ENCODE results near the gene CENPM.
A peak's percentile ranks its signal among the peaks of the same experiment; 100 is the strongest.

CENPM gene

GRCh38 chr22:41931701-41932269 is 15.2 kb downstream of the CENPM start:
- peak in 1 of 2 donors; percentile 59 for DNase-seq

- DNase-seq, result no peak
These were observed 17.5 kb downstream of the CENPM start for GRCh38 chr22:41929418-41929810.

GRCh38 chr22:41928593-41929417 is 18.1 kb downstream of the CENPM start:
- peak in 1 of 2 donors; percentile 59 for DNase-seq

DNA sequence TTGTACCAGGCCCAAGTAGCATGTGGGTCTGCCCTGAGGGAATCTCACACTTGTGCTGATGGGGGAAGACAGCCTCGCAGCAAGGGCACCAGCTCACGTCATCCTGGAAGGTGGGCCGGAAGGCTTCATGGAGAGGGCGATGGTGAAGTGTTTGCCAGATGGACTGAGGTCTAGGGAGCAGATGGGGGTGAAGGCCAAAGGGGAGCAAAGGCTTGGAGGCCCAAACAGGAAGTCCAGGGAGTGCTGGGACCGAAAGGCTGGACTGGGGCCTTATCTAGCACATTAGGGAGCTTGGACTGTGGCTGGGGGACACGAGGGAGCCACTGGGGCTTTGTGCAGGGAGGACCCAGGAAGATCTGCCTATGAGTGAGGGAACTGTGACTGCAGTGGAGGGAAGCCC is 19.1 kb downstream of the CENPM start:
- DNase-seq, result no peak

- peak; percentile 76 to 82 for DNase-seq
These were observed 21.0 kb downstream of the CENPM start for GRCh38 chr22:41925783-41926460.

DNA sequence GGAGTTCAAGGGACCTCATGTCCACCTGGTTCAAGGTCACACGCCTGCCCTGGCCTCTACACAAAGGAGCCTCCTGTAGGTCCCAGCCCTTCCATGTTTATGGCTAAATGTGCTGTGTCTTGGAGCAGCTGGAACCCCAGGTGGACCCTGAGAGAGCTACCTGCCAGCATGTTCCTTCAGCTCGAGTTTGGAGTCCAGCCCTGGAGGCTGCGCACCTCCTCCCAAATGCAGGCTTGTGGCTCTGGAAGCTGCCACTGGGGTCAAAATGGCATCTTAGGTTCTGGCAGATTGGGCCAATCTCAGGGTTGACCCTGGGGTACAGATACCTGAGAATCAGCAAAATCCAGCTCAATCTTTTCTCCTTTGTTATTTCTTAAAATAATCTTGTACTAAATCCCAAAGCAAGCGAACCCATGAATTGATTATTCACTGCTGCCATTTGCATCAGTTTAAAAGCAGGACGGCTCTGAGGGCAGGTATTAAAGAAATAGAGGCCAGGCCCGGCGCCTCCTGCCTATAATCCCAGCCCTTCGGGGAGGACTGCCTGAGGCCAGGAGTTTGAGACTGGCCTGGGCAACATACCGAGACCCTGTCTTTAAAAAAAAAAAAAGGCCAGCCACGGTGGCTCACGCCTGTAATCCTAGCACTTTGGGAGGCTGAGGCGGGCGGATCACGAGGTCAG is 23.2 kb downstream of the CENPM start:
- no peak for DNase-seq

- DNase-seq, result no peak
These were observed 23.9 kb downstream of the CENPM start for GRCh38 chr22:41922940-41923594.

- DNase-seq, result no peak
These were observed 24.6 kb downstream of the CENPM start for GRCh38 chr22:41922328-41922727.

- peak in 1 of 2 donors; percentile 50 for DNase-seq
These were observed 26.5 kb downstream of the CENPM start for GRCh38 chr22:41920271-41920976.

DNA sequence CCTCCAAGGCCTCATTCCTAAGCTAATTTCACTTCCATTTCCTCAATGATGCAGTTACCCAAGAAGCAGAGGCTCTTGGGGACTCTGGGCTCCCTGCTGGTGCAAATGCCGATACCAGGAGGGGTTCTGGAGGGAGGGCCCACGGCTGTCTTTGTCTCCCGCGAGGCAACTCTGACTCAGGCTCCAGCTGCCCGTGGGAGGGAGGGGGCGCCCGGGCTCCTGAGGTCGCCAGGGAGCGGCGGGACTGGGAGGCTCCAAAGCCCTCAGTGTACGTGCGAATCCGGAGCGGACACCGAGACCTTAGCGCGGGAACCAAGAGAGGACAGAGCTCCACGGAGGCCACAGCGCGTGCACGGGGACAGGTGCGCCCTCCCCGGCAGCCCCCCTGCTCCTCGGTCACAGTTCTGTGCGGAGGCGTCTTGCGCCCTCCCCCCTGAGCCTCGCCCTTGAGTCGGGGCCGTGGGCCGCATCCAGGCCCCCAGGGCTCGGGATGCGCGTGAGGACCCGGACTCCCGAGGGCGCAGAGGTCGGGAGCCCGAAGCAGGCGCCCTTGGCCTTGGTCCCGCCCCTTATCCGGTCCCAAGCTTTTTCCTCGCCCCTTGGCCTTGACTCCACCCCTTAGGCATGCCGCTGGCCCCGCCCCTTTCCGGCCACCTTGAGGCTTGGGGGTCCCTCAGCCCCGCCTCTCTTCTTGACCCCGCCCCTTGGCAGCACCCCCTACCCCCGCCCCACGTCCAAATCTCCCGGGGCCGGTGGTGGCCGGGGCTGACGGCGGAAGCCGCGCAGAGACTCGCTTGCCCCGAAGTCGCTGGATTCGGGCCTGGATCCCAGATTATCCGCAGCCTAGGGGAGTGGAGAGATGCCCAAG is 27.4 kb downstream of the CENPM start:
- DNase-seq, result peak; percentile 55 to 73

GRCh38 chr22:41917903-41918791 is 28.8 kb downstream of the CENPM start:
- peak; percentile 27 to 49 for DNase-seq

DNA sequence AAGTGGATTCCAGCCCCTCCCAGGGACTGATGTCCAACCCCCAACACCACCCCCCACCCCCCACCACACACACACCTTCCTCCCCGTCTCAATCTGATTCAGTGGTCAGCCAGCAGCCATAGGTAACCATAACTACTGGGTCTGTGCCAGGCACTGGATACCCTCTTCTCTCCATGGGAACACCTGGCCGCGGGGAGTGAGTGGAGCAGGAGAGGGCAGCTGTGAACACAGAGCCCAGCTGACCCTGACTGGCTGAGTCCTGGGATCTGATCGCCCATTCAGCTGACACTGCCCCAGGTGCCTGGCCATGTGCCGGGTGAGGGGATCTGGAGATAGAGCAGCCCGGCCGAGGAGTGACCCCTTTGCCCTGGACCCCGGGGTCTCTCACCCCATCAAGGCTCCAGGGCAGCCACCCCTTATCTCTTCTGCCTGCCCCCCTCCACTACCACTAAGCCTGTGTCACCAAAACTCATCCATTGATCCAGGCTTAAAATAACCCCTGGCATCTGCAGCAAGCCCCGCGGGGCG is 29.5 kb downstream of the CENPM start:
- no peak for DNase-seq

- no peak for DNase-seq
These were observed 30.1 kb downstream of the CENPM start for GRCh38 chr22:41916745-41917358.

- DNase-seq, result no peak
These were observed 31.0 kb downstream of the CENPM start for GRCh38 chr22:41915786-41916493.

GRCh38 chr22:41915035-41915785 is 31.7 kb downstream of the CENPM start, which contains the start of gene SHISA8:
SHISA8 (minus strand) TSS chr22:41915074; CDS start chr22:41914667, 407 bp downstream.
- DNase-seq, result peak; percentile 60 to 72

GRCh38 chr22:41914611-41915034 is 32.3 kb downstream of the CENPM start:
- DNase-seq, result no peak

DNA sequence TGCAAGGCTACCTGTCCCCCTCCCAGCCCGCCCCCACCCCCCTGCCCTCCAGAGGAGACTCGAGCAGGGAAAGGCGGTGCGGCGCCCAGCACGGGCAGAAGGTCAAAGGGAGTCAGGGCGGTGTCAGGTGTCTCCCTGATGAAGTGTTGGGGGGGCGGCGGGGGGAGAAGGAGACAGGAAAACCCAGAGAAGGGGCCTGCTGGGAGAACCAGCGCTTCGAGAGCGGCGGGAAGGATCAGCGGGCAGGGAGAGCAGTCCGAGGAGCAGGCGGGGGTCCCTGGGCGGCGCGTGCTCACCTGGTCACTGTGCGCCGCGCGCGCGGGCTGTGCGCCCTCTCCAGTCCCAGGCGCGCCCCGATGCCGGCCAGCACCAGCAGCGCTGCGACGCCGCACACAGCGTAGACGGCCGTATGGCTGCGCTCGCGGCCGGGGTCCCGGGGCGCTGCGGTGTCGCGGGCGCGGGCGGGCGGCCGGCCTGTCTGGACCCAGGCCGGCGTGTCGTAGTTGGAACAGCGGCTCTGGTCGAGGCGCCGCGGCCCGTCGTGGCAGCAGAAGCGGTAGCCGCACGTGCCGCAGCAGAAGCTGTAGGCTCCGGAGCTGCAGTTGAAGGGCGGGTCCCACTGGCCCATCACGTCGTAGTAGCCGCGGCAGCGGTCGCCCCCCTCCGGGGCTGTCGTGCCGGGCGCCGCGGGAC is 33.0 kb downstream of the CENPM start:
- DNase-seq, result no peak
